ENCODE measurements around the gene UCHL5. TPM values are rescaled to one million over a fixed set of nuclear protein-coding genes. Genes with fewer than 3 reads are reported as not detected.

UCHL5 gene
- total and polyA plus RNA-seq, 2 donors (not counting 1 experiment from before 2014, with no cell fraction given), result 7.8 to 31.5 TPM

DNA sequence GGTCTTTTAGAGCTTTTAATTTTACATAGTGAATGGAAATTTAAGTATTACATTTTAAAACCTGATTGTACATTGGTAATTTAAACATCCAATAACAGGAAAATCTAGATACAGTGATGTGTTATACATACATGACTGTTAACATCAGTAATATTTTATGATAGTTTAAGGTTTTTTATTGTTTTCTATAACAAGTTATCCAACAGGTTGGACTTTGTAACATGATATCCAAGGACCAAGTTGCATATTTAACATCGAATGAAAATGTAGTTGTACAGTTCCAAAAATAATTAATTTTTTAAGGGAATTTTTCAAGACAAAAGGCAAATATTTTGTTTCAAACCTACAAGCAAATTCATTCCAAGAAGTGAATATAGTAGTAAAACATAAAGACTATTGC is 31.7 kb upstream of the UCHL5 start:
- POLR2A ChIA-PET, result no interaction called here
- TF ChIP-seq, protein P1, sequence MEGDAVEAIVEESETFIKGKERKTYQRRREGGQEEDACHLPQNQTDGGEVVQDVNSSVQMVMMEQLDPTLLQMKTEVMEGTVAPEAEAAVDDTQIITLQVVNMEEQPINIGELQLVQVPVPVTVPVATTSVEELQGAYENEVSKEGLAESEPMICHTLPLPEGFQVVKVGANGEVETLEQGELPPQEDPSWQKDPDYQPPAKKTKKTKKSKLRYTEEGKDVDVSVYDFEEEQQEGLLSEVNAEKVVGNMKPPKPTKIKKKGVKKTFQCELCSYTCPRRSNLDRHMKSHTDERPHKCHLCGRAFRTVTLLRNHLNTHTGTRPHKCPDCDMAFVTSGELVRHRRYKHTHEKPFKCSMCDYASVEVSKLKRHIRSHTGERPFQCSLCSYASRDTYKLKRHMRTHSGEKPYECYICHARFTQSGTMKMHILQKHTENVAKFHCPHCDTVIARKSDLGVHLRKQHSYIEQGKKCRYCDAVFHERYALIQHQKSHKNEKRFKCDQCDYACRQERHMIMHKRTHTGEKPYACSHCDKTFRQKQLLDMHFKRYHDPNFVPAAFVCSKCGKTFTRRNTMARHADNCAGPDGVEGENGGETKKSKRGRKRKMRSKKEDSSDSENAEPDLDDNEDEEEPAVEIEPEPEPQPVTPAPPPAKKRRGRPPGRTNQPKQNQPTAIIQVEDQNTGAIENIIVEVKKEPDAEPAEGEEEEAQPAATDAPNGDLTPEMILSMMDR (IDR thresholded peaks at IDR 0.05), result no peak
- TF ChIP-seq EZH2 (IDR thresholded peaks at IDR 0.05; ENCODE audit: borderline replicate concordance, insufficient read depth, low read depth, low read length, poor library complexity, severe bottlenecking), result no peak
- CTCF ChIA-PET, result no interaction called here
- no CpG with 5 or more reads among the region's 1 CpG for WGBS (ENCODE audit: insufficient coverage)
- Histone ChIP-seq H3K4me1 (ENCODE audit: control insufficient read depth in 2 of 2, insufficient read depth in 2 of 2, low read length in 2 of 2) (no peaks in the 10 kb centered on the region), H3K27me3 (replicated peaks in 1 of 4; ENCODE audit: control extremely low read depth in 1 of 4, control insufficient read depth in 3 of 4, insufficient read depth in 4 of 4, low read length in 3 of 4) (no peaks in the 10 kb centered on the region), H3K27ac (ENCODE audit: low read length in 2 of 2) (no peak overlapping the region), H3K4me2 (replicated peaks; ENCODE audit: low read depth, low read length, poor library complexity, severe bottlenecking) (no peak overlapping the region), H3K79me2 (ENCODE audit: control insufficient read depth, insufficient read depth, low read length) (no peaks in the 10 kb centered on the region), H3K36me3 (replicated peaks in 1 of 2; ENCODE audit: control extremely low read depth in 1 of 2, control insufficient read depth in 1 of 2, extremely low read depth in 1 of 2, insufficient read depth in 2 of 2, low read length in 1 of 2) (peaks cover 0 to 12% of the 10 kb centered on the region in 2 experiments), H4K20me1 (ENCODE audit: control insufficient read depth, insufficient read depth, low read length, poor library complexity, severe bottlenecking) (no peaks in the 10 kb centered on the region), H2AFZ (ENCODE audit: insufficient read depth, low read depth, low read length, poor library complexity, severe bottlenecking) (no peak overlapping the region), H3K9me3 (ENCODE audit: control extremely low read depth in 1 of 3, control insufficient read depth in 2 of 3, insufficient read depth in 1 of 3, low read length in 2 of 3) (no peaks in the 10 kb centered on the region), H3K4me3 (ENCODE audit: control extremely low read depth in 1 of 5, extremely low read depth in 1 of 5, insufficient read depth in 1 of 5, low read depth in 2 of 5, low read length in 4 of 5) (no peak overlapping the region), H3K9ac (ENCODE audit: low read length) (no peak overlapping the region)
- no peak for ATAC-seq (ENCODE audit: low read depth)
- Mint-ChIP-seq H3K27me3 (no peaks in the 10 kb centered on the region), H3K4me3 (no peak overlapping the region), H3K9me3 (ENCODE audit: insufficient read depth) (no peaks in the 10 kb centered on the region), H3K4me1 (no peaks in the 10 kb centered on the region), H3K27ac (no peak overlapping the region)
- DNase-seq, result no peak
- intact Hi-C loops (cut with micrococcal nuclease), result no loop called here

DNA sequence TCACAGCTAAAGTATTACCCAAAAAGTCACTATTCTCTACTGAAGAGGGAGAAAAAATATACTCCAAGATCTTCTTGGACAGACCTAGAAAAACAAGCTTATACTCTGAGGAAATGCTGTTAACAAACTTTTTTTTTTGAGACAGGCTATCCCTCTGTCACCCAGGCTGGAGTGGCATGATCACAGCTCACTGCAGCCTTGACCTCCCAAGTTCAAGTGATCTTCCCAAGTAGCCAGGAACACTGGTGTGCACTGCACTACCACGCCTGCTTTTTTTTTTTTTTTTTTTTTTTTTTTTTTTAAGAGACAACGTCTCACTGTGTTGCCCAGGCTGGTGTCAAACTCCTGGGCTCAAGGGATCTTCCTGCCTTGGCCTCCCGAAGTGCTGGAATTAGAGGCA is 28.7 kb upstream of the UCHL5 start:
- no peak overlapping the region for H3K27ac Mint-ChIP-seq
- ATAC-seq (ENCODE audit: low read depth), result no peak
- TF ChIP-seq, protein P1 (IDR thresholded peaks at IDR 0.05), result no peak
- TF ChIP-seq EZH2 (IDR thresholded peaks at IDR 0.05; ENCODE audit: borderline replicate concordance, insufficient read depth, low read depth, low read length, poor library complexity, severe bottlenecking), result no peak

More for the DNA sequence above, 28.7 kb upstream of the UCHL5 start:
- no peaks in the 10 kb centered on the region for H4K20me1 ChIP-seq (ENCODE audit: control insufficient read depth, insufficient read depth, low read length, poor library complexity, severe bottlenecking)
- POLR2A ChIA-PET, result no interaction called here
- Mint-ChIP-seq H3K4me3 (no peak overlapping the region), H3K4me1 (peaks cover 6% of the 10 kb centered on the region), H3K9me3 (ENCODE audit: insufficient read depth) (no peaks in the 10 kb centered on the region), H3K27me3 (no peaks in the 10 kb centered on the region)
- H3K36me3 ChIP-seq (replicated peaks in 1 of 2; ENCODE audit: control extremely low read depth in 1 of 2, control insufficient read depth in 1 of 2, extremely low read depth in 1 of 2, insufficient read depth in 2 of 2, low read length in 1 of 2), result peaks cover 0 to 22% of the 10 kb centered on the region in 2 experiments
- no peaks in the 10 kb centered on the region for H3K4me1 ChIP-seq (ENCODE audit: control insufficient read depth in 2 of 2, insufficient read depth in 2 of 2, low read length in 2 of 2)
- no peak overlapping the region for H2AFZ ChIP-seq (ENCODE audit: insufficient read depth, low read depth, low read length, poor library complexity, severe bottlenecking)
- CTCF ChIA-PET, result no interaction called here
- no peak overlapping the region for H3K4me2 ChIP-seq (replicated peaks; ENCODE audit: low read depth, low read length, poor library complexity, severe bottlenecking)
- intact Hi-C loops (cut with micrococcal nuclease), result no loop called here
- 93% methylated on average over 2 of the region's 3 CpGs for WGBS (ENCODE audit: insufficient coverage)
- no peak overlapping the region for H3K27ac ChIP-seq (ENCODE audit: low read length in 2 of 2)
- no peaks in the 10 kb centered on the region for H3K27me3 ChIP-seq (replicated peaks in 1 of 4; ENCODE audit: control extremely low read depth in 1 of 4, control insufficient read depth in 3 of 4, insufficient read depth in 4 of 4, low read length in 3 of 4)
- no peaks in the 10 kb centered on the region for H3K79me2 ChIP-seq (ENCODE audit: control insufficient read depth, insufficient read depth, low read length)
- no peak for DNase-seq
- H3K4me3 ChIP-seq (ENCODE audit: control extremely low read depth in 1 of 5, extremely low read depth in 1 of 5, insufficient read depth in 1 of 5, low read depth in 2 of 5, low read length in 4 of 5), result no peak overlapping the region
- H3K9me3 ChIP-seq (ENCODE audit: control extremely low read depth in 1 of 3, control insufficient read depth in 2 of 3, insufficient read depth in 1 of 3, low read length in 2 of 3), result no peaks in the 10 kb centered on the region
- no peak overlapping the region for H3K9ac ChIP-seq (ENCODE audit: low read length)
